Mesodermal cell (in vitro differentiated cells): ENCODE data around the gene MRPL19.

Source experiments
- H3K27ac ChIP-seq: 2 replicates; pipeline ENCODE4 v1.7.0; 2013; ENCODE audit warnings: mild to moderate bottlenecking, low read depth, low read length, moderate library complexity; ENCODE audit not compliant: severe bottlenecking
- H3K36me3 ChIP-seq: 2 replicates; pipeline ENCODE4 v1.7.1; 2013; ENCODE audit warnings: mild to moderate bottlenecking, low read length, moderate library complexity; ENCODE audit not compliant: control insufficient read depth, insufficient read depth
- H3K4me1 ChIP-seq: one replicate; pipeline ENCODE4 v1.7.1; 2013; ENCODE audit warnings: mild to moderate bottlenecking, low read length; ENCODE audit not compliant: insufficient read depth, control insufficient read depth, poor library complexity, severe bottlenecking
- H3K4me3 ChIP-seq: 2 replicates; pipeline ENCODE4 v1.7.0; 2013; ENCODE audit warnings: low read length, control low read depth, mild to moderate bottlenecking; ENCODE audit not compliant: insufficient read depth, poor library complexity, severe bottlenecking; ENCODE audit errors: extremely low read depth
- H3K9me3 ChIP-seq: 2 replicates; pipeline ENCODE4 v1.7.1; 2013; ENCODE audit warnings: mild to moderate bottlenecking, low read length, moderate library complexity; ENCODE audit not compliant: control insufficient read depth
- WGBS, 2 experiments: methylation state at CpG; one replicate each; pipeline ENCODE4 v1.1.5; 2013; ENCODE audit warnings: missing lambda C conversion rate in 2 of 2; ENCODE audit not compliant: insufficient coverage in 2 of 2; 5-methylcytosine and 5-hydroxymethylcytosine counted together

The MRPL19 gene

DNA sequence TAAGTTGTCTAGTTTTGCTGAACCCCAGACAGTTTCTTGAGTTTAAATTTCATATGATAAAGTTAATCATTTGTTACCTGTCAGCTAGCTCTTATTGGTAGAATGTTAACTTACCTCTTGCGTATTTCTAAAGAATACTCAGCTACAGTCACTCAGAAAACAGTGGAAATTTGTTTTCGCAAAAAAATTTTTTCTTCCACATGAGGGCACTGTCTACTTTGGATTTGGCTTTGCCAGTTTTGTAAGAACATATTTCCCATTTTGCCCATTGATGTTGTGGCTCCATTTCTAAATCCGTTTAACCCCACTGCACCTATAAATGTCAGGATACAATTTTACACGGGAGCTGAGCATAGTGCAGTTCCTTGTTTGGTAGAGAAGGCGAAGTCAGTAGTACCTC is 83.3 kb downstream of the MRPL19 start:
- Histone ChIP-seq H3K4me3 (no peak overlapping the region), H3K9me3 (no peaks in the 10 kb centered on the region), H3K4me1 (no peaks in the 10 kb centered on the region), H3K36me3 (no peaks in the 10 kb centered on the region), H3K27ac (no peak overlapping the region)
- WGBS, 2 experiments, result 79 to 83% methylated on average over 3 to 5 of the region's 5 CpGs

DNA sequence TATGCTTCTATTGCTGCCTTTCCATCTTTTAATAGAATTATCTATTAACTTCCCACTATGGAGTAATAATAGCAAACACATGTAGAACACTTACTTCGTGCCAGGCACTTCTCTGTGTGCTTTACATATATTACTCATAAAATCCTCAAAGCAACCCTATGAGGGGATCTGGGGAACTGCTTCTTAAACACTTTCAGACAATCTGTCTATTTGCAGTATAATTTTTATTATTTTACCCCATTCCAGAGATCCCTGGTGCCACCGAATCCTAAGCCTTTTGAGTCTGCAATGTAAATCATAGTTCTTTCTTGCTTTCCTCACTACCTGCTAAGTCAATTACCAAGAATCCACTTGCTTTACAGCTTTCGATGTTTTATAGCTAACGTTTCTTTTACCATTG is 89.7 kb downstream of the MRPL19 start:
- 71 to 100% methylated on average over 1 to 4 of the region's 4 CpGs for WGBS, 2 experiments
- Histone ChIP-seq H3K27ac (no peak overlapping the region), H3K9me3 (no peaks in the 10 kb centered on the region), H3K4me3 (no peak overlapping the region), H3K36me3 (no peaks in the 10 kb centered on the region), H3K4me1 (no peaks in the 10 kb centered on the region)

DNA sequence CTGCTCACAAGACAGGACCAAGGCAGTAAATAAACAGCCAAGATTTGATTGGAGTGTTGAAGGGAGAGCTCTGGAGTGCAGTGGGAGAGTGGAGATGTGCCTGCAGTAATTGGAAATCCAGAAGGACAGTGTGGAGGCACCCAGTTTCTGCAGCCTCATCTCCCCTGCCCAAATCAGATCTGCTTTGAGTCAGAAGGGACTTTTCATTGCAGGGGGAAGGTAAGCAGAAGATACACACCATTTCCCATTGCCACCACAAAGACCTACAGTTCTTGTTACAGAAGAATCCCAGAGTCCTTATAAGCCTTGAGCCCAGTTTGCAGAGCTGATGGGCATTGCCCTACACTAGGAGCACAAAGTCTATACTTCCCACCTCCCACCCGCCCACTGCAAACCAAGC is 91.4 kb downstream of the MRPL19 start:
- Histone ChIP-seq H3K4me1 (no peaks in the 10 kb centered on the region), H3K9me3 (no peaks in the 10 kb centered on the region), H3K36me3 (no peaks in the 10 kb centered on the region), H3K27ac (no peak overlapping the region), H3K4me3 (no peak overlapping the region)
- 100% methylated on average over 1 of the region's 1 CpG for WGBS, 2 experiments
